RWPE2 (cell line): ENCODE data around the gene RNASE2.

ENCODE experiments used
- ATAC-seq: fragments of 200-7000 bp; cut with Tn5 transposase; 3 replicates; pipeline ENCODE4 v1.9.1; 2021; ENCODE audit warnings: low read depth
- DNase-seq: peaks from one replicate; pipeline ENCODE4 v3.0.0-alpha.2; 2020; ENCODE audit warnings: low spot score
- H3K27ac ChIP-seq: fragments of 450-650 bp; 2 replicates; pipeline ENCODE4 v1.5.1; 2017; ENCODE audit warnings: mild to moderate bottlenecking; ENCODE audit not compliant: poor library complexity, severe bottlenecking
- H3K27me3 ChIP-seq: fragments of 250-450 bp; sonication (Bioruptor Pico); 2 replicates; pipeline ENCODE4 v1.5.1; 2021; ENCODE audit warnings: mild to moderate bottlenecking, moderate library complexity; ENCODE audit not compliant: insufficient read depth, poor library complexity, severe bottlenecking
- H3K36me3 ChIP-seq: fragments of 250-450 bp; sonication (Bioruptor Pico); 2 replicates; pipeline ENCODE4 v1.5.1; 2020; ENCODE audit warnings: low read depth, mild to moderate bottlenecking, moderate library complexity
- H3K4me1 ChIP-seq: fragments of 250-450 bp; sonication (Bioruptor Pico); 2 replicates; pipeline ENCODE4 v1.5.1; 2021; ENCODE audit warnings: mild to moderate bottlenecking, moderate library complexity; ENCODE audit not compliant: insufficient read depth, poor library complexity, severe bottlenecking
- H3K4me3 ChIP-seq: fragments of 250-450 bp; sonication (Bioruptor Pico); 2 replicates; pipeline ENCODE4 v1.5.1; 2021; ENCODE audit warnings: mild to moderate bottlenecking, moderate library complexity; ENCODE audit not compliant: severe bottlenecking
- H3K9me3 ChIP-seq: fragments of 250-450 bp; sonication (Bioruptor Pico); 2 replicates; pipeline ENCODE4 v1.5.1; 2021; ENCODE audit warnings: mild to moderate bottlenecking, moderate library complexity; ENCODE audit not compliant: severe bottlenecking
- CTCF ChIP-seq: fragments of 450-650 bp; IDR thresholded peaks from one replicate; pipeline ENCODE4 v1.5.1; 2017; ENCODE audit warnings: mild to moderate bottlenecking, moderate library complexity; ENCODE audit not compliant: poor library complexity, severe bottlenecking

RNASE2 gene

DNA sequence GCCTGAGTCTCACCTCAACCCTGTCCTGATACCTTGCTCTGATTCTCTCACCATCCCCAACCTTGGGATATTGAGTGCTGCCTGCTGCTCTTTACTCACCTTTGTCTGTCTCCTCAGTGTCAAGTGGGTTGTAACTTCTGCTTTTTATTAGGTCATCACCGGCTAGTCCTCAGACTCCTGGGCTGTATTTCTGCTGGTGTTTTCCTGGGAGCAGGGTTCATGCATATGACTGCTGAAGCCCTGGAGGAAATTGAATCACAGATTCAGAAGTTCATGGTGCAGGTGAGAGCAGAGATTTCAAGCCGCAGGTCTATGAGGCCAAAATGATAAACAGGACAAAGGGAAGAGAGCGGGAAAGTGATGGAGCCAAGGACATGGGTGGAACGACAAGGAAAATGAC, 44.3 kb downstream of the RNASE2 start:
- H3K4me3 ChIP-seq, result no peak overlapping the region
- H3K27ac ChIP-seq, result no peak overlapping the region
- TF ChIP-seq CTCF, result no peak
- H3K9me3 ChIP-seq, result no peaks in the 10 kb centered on the region
- peaks cover 23% of the 10 kb centered on the region for H3K36me3 ChIP-seq
- no peak for DNase-seq
- H3K27me3 ChIP-seq, result no peaks in the 10 kb centered on the region
- H3K4me1 ChIP-seq, result peaks cover 6% of the 10 kb centered on the region
- no peak for ATAC-seq

- ATAC-seq (no peak), DNase-seq (no peak)
- Histone ChIP-seq H3K36me3 (peaks cover 7% of the 10 kb centered on the region), H3K9me3 (no peaks in the 10 kb centered on the region), H3K4me1 (peaks cover 6% of the 10 kb centered on the region), H3K4me3 (no peak overlapping the region), H3K27me3 (no peaks in the 10 kb centered on the region), H3K27ac (no peak overlapping the region)
- no peak for TF ChIP-seq CTCF
These were observed 45.9 kb downstream of the RNASE2 start for GRCh38 chr14:21001218-21001617.

DNA sequence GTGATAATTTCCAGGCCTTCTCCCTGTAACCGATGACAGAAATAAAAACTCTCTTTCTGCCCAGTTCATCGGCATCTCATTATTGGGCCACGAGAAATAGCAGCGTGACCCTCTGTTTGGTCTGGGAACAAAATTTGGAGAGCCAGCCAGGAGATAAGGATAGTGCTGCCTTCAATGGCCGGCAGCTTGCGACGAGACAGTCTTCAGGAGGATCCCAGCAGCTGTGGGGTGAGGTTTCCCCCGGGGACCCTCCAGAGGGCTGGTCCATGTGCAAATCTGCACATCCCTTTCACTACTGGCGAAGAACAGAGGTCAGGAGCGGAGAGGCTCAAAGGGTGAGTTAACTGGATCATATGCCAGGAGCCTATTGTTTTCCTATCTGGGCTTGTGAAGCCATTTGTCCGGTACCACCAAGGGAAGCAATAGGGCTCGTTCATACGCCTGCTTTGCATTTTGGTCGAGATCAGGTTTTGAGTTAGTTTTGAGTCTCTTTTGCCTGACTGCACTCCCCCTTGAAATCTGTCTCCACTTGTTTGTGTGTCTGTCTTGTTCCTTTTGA, 48.6 kb downstream of the RNASE2 start:
- Histone ChIP-seq H3K4me3 (no peak overlapping the region), H3K27ac (no peak overlapping the region), H3K9me3 (no peaks in the 10 kb centered on the region), H3K4me1 (peaks cover under 1% of the 10 kb centered on the region), H3K36me3 (no peaks in the 10 kb centered on the region), H3K27me3 (no peaks in the 10 kb centered on the region)
- no peak for TF ChIP-seq CTCF
- DNase-seq (no peak), ATAC-seq (no peak)
